Liver (tissue), 9 donors: ENCODE results near the gene PHF2. TPM values are rescaled to one million over a fixed set of nuclear protein-coding genes. Genes with fewer than 3 reads are reported as not detected.
A peak's percentile ranks its signal among the peaks of the same experiment; 100 is the strongest.

Experiments
- DNase-seq: peaks from one replicate; pipeline ENCODE4 v3.0.0-alpha.2; 2017; ENCODE audit warnings: low spot score
- H3K27ac ChIP-seq, 2 donors: one replicate each; pipeline ENCODE4 v1.7.0; 2013; ENCODE audit warnings: inconsistent platforms in 2 of 2, low read length in 2 of 2, control low read depth in 1 of 2, low read depth in 1 of 2, mild to moderate bottlenecking in 1 of 2
- H3K27me3 ChIP-seq, 4 donors: one replicate each; pipeline versions ENCODE4 v1.6.1 to v1.7.0; 2013; ENCODE audit warnings: low read length in 3 of 4, inconsistent platforms in 1 of 4, mild to moderate bottlenecking in 1 of 4, moderate library complexity in 1 of 4; ENCODE audit not compliant: control insufficient read depth in 4 of 4, insufficient read depth in 4 of 4
- H3K36me3 ChIP-seq, 4 donors: one replicate each; pipeline versions ENCODE4 v1.6.1 to v1.7.0; 2013; ENCODE audit warnings: low read length in 3 of 4, mild to moderate bottlenecking in 3 of 4, low read depth in 1 of 4, moderate library complexity in 1 of 4; ENCODE audit not compliant: control insufficient read depth in 4 of 4, insufficient read depth in 3 of 4
- H3K4me1 ChIP-seq, 4 donors: one replicate each; pipeline versions ENCODE4 v1.6.1 to v1.7.0; 2013; ENCODE audit warnings: low read length in 3 of 4, mild to moderate bottlenecking in 3 of 4, moderate library complexity in 1 of 4; ENCODE audit not compliant: control insufficient read depth in 4 of 4, insufficient read depth in 4 of 4
- H3K4me3 ChIP-seq, 3 donors: one replicate each; pipeline versions ENCODE4 v1.6.1 to v1.7.0; 2013; ENCODE audit warnings: low read length in 3 of 3, control low read depth in 1 of 3, low read depth in 1 of 3, mild to moderate bottlenecking in 1 of 3
- H3K9ac ChIP-seq, 2 donors: one replicate each; pipeline ENCODE4 v1.7.0; 2013; ENCODE audit warnings: low read length in 2 of 2, mild to moderate bottlenecking in 2 of 2, moderate library complexity in 2 of 2, control low read depth in 1 of 2, low read depth in 1 of 2
- H3K9me3 ChIP-seq, 4 donors: one replicate each; pipeline versions ENCODE4 v1.6.1 to v1.7.0; 2013; ENCODE audit warnings: low read length in 3 of 4; ENCODE audit not compliant: control insufficient read depth in 4 of 4
- ATF3 ChIP-seq: IDR thresholded peaks from 2 replicates; pipeline ENCODE4 v1.6.1; 2016; ENCODE audit warnings: antibody characterized with exemption
- CTCF ChIP-seq: fragments of 150-350 bp; IDR thresholded peaks from 2 replicates; pipeline ENCODE4 v1.5.1; 2017; ENCODE audit warnings: improper control_type of control experiment, low read depth, low read length; ENCODE audit not compliant: missing input control
- EGR1 ChIP-seq, 2 donors: IDR thresholded peaks; 2 replicates each; pipeline ENCODE4 v1.6.1; 2016 to 2018; ENCODE audit warnings: antibody characterized with exemption in 2 of 2, low read depth in 2 of 2
- FOXA1 ChIP-seq: IDR thresholded peaks from 2 replicates; pipeline ENCODE4 v1.6.1; 2016; ENCODE audit warnings: antibody characterized with exemption
- FOXA2 ChIP-seq: IDR thresholded peaks from 2 replicates; pipeline ENCODE4 v1.6.1; 2016; ENCODE audit warnings: antibody characterized with exemption
- GABPA ChIP-seq, 2 donors: IDR thresholded peaks in 1 of 2; conservative IDR thresholded peaks in 1 of 2; 2 replicates each; pipeline ENCODE4 v1.6.1; 2016; ENCODE audit warnings: antibody characterized with exemption in 2 of 2, mild to moderate bottlenecking in 1 of 2, moderate library complexity in 1 of 2
- HNF4A ChIP-seq, 2 donors: conservative IDR thresholded peaks; 2 replicates each; pipeline ENCODE4 v1.6.1; 2016; ENCODE audit warnings: antibody characterized with exemption in 2 of 2, mild to moderate bottlenecking in 2 of 2
- HNF4G ChIP-seq: IDR thresholded peaks from 2 replicates; pipeline ENCODE4 v1.6.1; 2016; ENCODE audit warnings: antibody characterized with exemption
- MAX ChIP-seq: IDR thresholded peaks from 2 replicates; pipeline ENCODE4 v1.6.1; 2016; ENCODE audit warnings: antibody characterized with exemption
- REST ChIP-seq: IDR thresholded peaks from 2 replicates; pipeline ENCODE4 v1.6.1; 2016; ENCODE audit warnings: antibody characterized with exemption, mild to moderate bottlenecking
- RXRA ChIP-seq, 2 donors: IDR thresholded peaks; 2 replicates each; pipeline ENCODE4 v1.6.1; 2017 to 2018; ENCODE audit warnings: antibody characterized with exemption in 2 of 2, mild to moderate bottlenecking in 1 of 2
- SP1 ChIP-seq: IDR thresholded peaks from 2 replicates; pipeline ENCODE4 v1.6.1; 2018; ENCODE audit warnings: antibody characterized with exemption, mild to moderate bottlenecking
- TAF1 ChIP-seq: conservative IDR thresholded peaks from 2 replicates; pipeline ENCODE4 v1.6.1; 2016; ENCODE audit warnings: antibody characterized with exemption, mild to moderate bottlenecking
- YY1 ChIP-seq: IDR thresholded peaks from 2 replicates; pipeline ENCODE4 v1.6.1; 2016; ENCODE audit warnings: antibody characterized with exemption, mild to moderate bottlenecking
- ZBTB33 ChIP-seq: IDR thresholded peaks from 2 replicates; pipeline ENCODE4 v1.6.1; 2016; ENCODE audit warnings: antibody characterized with exemption
- whole genome bisulfite sequencing: extraction: QIAGEN DNeasy Blood & Tissue Kit; methylation state at CpG from one replicate; pipeline ENCODE4 v1.1.7; 2013; 5-methylcytosine and 5-hydroxymethylcytosine counted together
- polyA plus RNA-seq, 2 donors: library from polyadenylated mRNA; stranded (reverse) in 1 of 2; unstranded in 1 of 2; fragments of 200-250 nt in 1 of 2; fragments of >200 nt in 1 of 2; fragmentation: Nextera tagmentation in 1 of 2; extraction: Ambion mirVana in 1 of 2; gene quantifications; one replicate each; pipeline versions ENCODE4 v1.2.1 to v1.2.3, GENCODE V29; 2013 to 2015
- total RNA-seq, 2 donors: library from RNA; depleted of rRNA; stranded (reverse); fragments of >200 nt; gene quantifications; one replicate each; pipeline ENCODE4 v1.2.3, GENCODE V29; 2014
- donor health status: healthy.
- donor health status: healthy.
- donor health status: healthy.
- donor health status: healthy.
- donor health status: healthy.

The PHF2 gene
- total and polyA plus RNA-seq, 4 donors: 2.3 to 8.6 (median 6.7) TPM

GRCh38 chr9:93596399-93596798 lies 20.0 kb downstream of the PHF2 start:
- Histone ChIP-seq H3K4me1 (no peaks in the 10 kb centered on the region), H3K36me3 (no peaks in the 10 kb centered on the region), H3K27ac (no peak overlapping the region), H3K27me3 (no peaks in the 10 kb centered on the region), H3K4me3 (no peak overlapping the region), H3K9me3 (no peaks in the 10 kb centered on the region), H3K9ac (no peak overlapping the region)
- peak; percentile 26 for DNase-seq
- 88% methylated on average over 4 of the region's 4 CpGs for WGBS
- TF ChIP-seq YY1: no peak
- no peak for TF ChIP-seq EGR1 (IDR thresholded peaks at IDR 0.05; ENCODE audit: low read depth in 2 of 2)
- TF ChIP-seq HNF4G: no peak
- no peak for TF ChIP-seq HNF4A (conservative IDR thresholded peaks at IDR 0.05)
- no peak for TF ChIP-seq FOXA2

- Histone ChIP-seq H3K9me3 (no peaks in the 10 kb centered on the region), H3K36me3 (no peaks in the 10 kb centered on the region), H3K27me3 (no peaks in the 10 kb centered on the region), H3K27ac (no peak overlapping the region), H3K4me3 (no peak overlapping the region), H3K9ac (no peak overlapping the region), H3K4me1 (no peaks in the 10 kb centered on the region)
- no peak for TF ChIP-seq REST
- DNase-seq: peak; percentile 25
- 97% methylated on average over 6 of the region's 6 CpGs for WGBS
These were observed 20.8 kb downstream of the PHF2 start for GRCh38 chr9:93597142-93597706.

- no peaks in the 10 kb centered on the region for H3K27me3 ChIP-seq
- no peaks in the 10 kb centered on the region for H3K36me3 ChIP-seq
- no peaks in the 10 kb centered on the region for H3K4me1 ChIP-seq
- 90% methylated on average over 15 of the region's 15 CpGs for WGBS
- DNase-seq: peak; percentile 30
- no peaks in the 10 kb centered on the region for H3K9me3 ChIP-seq
- H3K4me3 ChIP-seq: no peak overlapping the region
- H3K9ac ChIP-seq: no peak overlapping the region
- H3K27ac ChIP-seq: no peak overlapping the region
- TF ChIP-seq TAF1: no peak
- no peak for TF ChIP-seq YY1
- TF ChIP-seq GABPA (IDR thresholded peaks at IDR 0.05 in 1 of 2, conservative IDR thresholded peaks at IDR 0.05 in 1 of 2): no peak
- TF ChIP-seq HNF4G: no peak
- no peak for TF ChIP-seq REST
- no peak for TF ChIP-seq SP1
- TF ChIP-seq CTCF: no peak
- TF ChIP-seq MAX: no peak
- TF ChIP-seq FOXA1: no peak
- no peak for TF ChIP-seq FOXA2
- no peak for TF ChIP-seq RXRA (IDR thresholded peaks at IDR 0.05)
- no peak for TF ChIP-seq ATF3
- no peak for TF ChIP-seq ZBTB33
These were observed 21.7 kb downstream of the PHF2 start for GRCh38 chr9:93597871-93598646.
